ENCODE measurements around the gene ENTPD3.

The ENTPD3 gene

GRCh38 chr3:40369716-40370115 lies 17.3 kb upstream of the ENTPD3 start:
- Histone ChIP-seq H3K9ac (ENCODE audit: low read length in 5 of 5) (no peak overlapping the region), H3K9me3 (ENCODE audit: control insufficient read depth in 5 of 5, low read length in 5 of 5) (no peaks in the 10 kb centered on the region), H3K4me3 (ENCODE audit: low read depth in 1 of 5, low read length in 5 of 5) (no peak overlapping the region), H3K27ac (ENCODE audit: low read depth, low read length) (no peak overlapping the region), H3K27me3 (ENCODE audit: control insufficient read depth in 5 of 5, insufficient read depth in 4 of 5, low read length in 5 of 5) (no peaks in the 10 kb centered on the region), H3K36me3 (ENCODE audit: control insufficient read depth in 5 of 5, insufficient read depth in 5 of 5, low read length in 5 of 5) (no peaks in the 10 kb centered on the region), H3K4me1 (ENCODE audit: control insufficient read depth in 5 of 5, insufficient read depth in 5 of 5, low read length in 5 of 5) (peaks cover 0 to 12% (median 6%) of the 10 kb centered on the region in 5 donors)

DNA sequence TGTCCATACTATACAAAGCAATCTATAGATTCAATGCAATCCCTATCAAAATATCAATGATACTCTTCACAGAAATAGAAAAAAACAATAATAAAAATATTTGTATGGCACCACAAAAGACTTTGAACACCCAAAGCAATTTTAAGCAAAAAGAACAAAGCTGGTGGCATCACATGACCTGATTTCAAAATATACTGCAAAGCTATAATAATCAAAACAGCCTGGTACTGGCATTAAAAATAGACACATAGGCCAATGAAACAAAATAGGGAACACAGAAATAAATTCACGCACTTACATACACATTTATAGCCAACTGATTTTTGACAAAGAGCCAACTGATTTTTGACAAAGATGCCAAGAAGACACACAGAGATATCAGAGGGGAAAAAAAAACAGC lies 9.2 kb upstream of the ENTPD3 start:
- H3K4me1 ChIP-seq (ENCODE audit: control insufficient read depth in 5 of 5, insufficient read depth in 5 of 5, low read length in 5 of 5): no peaks in the 10 kb centered on the region
- no peaks in the 10 kb centered on the region for H3K36me3 ChIP-seq (ENCODE audit: control insufficient read depth in 5 of 5, insufficient read depth in 5 of 5, low read length in 5 of 5)
- no peak overlapping the region for H3K4me3 ChIP-seq (ENCODE audit: low read depth in 1 of 5, low read length in 5 of 5)
- H3K27ac ChIP-seq (ENCODE audit: low read depth, low read length): no peak overlapping the region
- no peaks in the 10 kb centered on the region for H3K27me3 ChIP-seq (ENCODE audit: control insufficient read depth in 5 of 5, insufficient read depth in 4 of 5, low read length in 5 of 5)
- peaks cover 0 to 6% (median 0%) of the 10 kb centered on the region in 5 donors for H3K9me3 ChIP-seq (ENCODE audit: control insufficient read depth in 5 of 5, low read length in 5 of 5)
- H3K9ac ChIP-seq (ENCODE audit: low read length in 5 of 5): no peak overlapping the region

- Histone ChIP-seq H3K36me3 (ENCODE audit: control insufficient read depth in 5 of 5, insufficient read depth in 5 of 5, low read length in 5 of 5) (no peaks in the 10 kb centered on the region), H3K4me3 (ENCODE audit: low read depth in 1 of 5, low read length in 5 of 5) (no peak overlapping the region), H3K27me3 (ENCODE audit: control insufficient read depth in 5 of 5, insufficient read depth in 4 of 5, low read length in 5 of 5) (no peaks in the 10 kb centered on the region), H3K9ac (ENCODE audit: low read length in 5 of 5) (no peak overlapping the region), H3K4me1 (ENCODE audit: control insufficient read depth in 5 of 5, insufficient read depth in 5 of 5, low read length in 5 of 5) (no peaks in the 10 kb centered on the region), H3K27ac (ENCODE audit: low read depth, low read length) (no peak overlapping the region), H3K9me3 (ENCODE audit: control insufficient read depth in 5 of 5, low read length in 5 of 5) (peaks cover 0 to 6% (median 0%) of the 10 kb centered on the region in 5 donors)
Measured at GRCh38 chr3:40379674-40380306, 7.2 kb upstream of the ENTPD3 start.

DNA sequence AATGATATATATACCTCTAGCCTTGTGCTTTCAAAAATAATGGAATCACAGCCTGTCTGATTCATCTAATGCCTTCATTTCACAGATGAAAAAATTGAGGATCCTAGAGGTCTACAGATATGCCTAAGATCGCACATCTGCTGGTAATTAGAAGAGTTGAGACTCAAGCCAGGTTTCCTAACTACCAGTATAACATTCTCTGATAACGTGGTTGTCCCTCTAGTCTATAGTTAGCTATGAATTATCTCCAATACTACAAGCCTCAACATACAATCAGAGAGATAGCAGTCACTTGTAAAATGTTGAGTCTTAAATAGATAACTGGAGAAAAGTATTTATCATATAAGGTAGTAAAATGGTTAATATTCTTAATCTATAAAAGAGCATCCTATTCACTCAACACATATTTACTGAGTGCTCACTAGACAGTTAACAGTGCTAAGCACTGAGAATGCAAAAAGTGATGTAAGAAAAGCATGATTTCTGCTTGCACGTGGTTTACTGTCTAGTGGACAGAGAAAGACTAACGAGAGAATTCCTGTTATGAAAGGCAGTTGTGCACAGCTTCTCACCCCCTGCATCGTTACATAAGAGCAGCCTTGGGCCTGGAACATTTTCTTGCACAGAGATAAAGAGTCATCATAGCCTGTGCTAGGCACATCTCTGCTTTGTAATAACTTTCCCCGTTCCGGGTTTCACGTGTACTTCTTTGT lies 4.9 kb upstream of the ENTPD3 start:
- peaks cover 0 to 6% (median 5%) of the 10 kb centered on the region in 5 donors for H3K4me1 ChIP-seq (ENCODE audit: control insufficient read depth in 5 of 5, insufficient read depth in 5 of 5, low read length in 5 of 5)
- H3K4me3 ChIP-seq (ENCODE audit: low read depth in 1 of 5, low read length in 5 of 5): no peak overlapping the region
- H3K27ac ChIP-seq (ENCODE audit: low read depth, low read length): no peak overlapping the region
- H3K9ac ChIP-seq (ENCODE audit: low read length in 5 of 5): no peak overlapping the region
- H3K36me3 ChIP-seq (ENCODE audit: control insufficient read depth in 5 of 5, insufficient read depth in 5 of 5, low read length in 5 of 5): no peaks in the 10 kb centered on the region
- peaks cover 0 to 6% (median 0%) of the 10 kb centered on the region in 5 donors for H3K9me3 ChIP-seq (ENCODE audit: control insufficient read depth in 5 of 5, low read length in 5 of 5)
- peaks cover 0 to 4% (median 0%) of the 10 kb centered on the region in 5 donors for H3K27me3 ChIP-seq (ENCODE audit: control insufficient read depth in 5 of 5, insufficient read depth in 4 of 5, low read length in 5 of 5)

DNA sequence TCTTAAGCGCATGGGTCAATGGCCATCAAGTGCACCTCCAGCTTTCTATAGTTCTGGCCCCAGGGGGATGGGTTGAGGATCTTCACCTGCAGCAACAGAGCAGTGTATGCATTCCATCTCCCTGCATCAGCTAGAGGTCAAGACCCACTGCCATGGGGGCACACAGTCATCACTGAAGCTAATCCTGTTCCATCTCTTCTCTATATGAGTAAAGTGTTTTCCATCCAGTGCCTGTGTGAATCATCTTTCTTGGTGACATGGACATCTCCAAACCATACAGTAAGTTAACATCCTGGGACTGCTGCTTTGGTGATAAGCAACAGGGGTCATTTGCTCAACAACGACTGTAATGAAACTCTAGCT lies 4.4 kb upstream of the ENTPD3 start:
- H3K27ac ChIP-seq (ENCODE audit: low read depth, low read length): no peak overlapping the region
- H3K9ac ChIP-seq (ENCODE audit: low read length in 5 of 5): no peak overlapping the region
- no peak overlapping the region for H3K4me3 ChIP-seq (ENCODE audit: low read depth in 1 of 5, low read length in 5 of 5)
- H3K4me1 ChIP-seq (ENCODE audit: control insufficient read depth in 5 of 5, insufficient read depth in 5 of 5, low read length in 5 of 5): peaks cover 0 to 10% (median 10%) of the 10 kb centered on the region in 5 donors
- H3K9me3 ChIP-seq (ENCODE audit: control insufficient read depth in 5 of 5, low read length in 5 of 5): peaks cover 0 to 6% (median 0%) of the 10 kb centered on the region in 5 donors
- H3K27me3 ChIP-seq (ENCODE audit: control insufficient read depth in 5 of 5, insufficient read depth in 4 of 5, low read length in 5 of 5): peaks cover 0 to 9% (median 0%) of the 10 kb centered on the region in 5 donors
- H3K36me3 ChIP-seq (ENCODE audit: control insufficient read depth in 5 of 5, insufficient read depth in 5 of 5, low read length in 5 of 5): no peaks in the 10 kb centered on the region

DNA sequence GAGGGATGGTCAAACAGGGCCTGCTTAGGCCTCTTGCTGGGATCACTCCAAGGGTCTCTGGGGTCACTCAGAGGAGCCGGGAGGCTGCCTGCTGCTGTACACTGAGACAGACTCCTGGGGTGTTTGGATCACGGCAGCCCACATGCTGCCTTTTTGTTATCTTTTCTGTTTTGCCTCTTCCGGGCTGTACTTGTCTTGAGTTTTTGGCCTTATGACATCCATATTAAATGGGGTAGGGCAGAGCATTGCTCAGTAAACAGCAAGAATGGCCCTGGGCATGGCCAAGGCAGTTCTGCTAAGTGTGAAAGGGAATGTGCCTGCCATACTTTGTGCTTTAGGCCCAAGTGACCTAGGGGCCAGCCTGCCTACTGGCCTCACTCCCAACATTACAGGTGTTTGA lies 771 bp upstream of the ENTPD3 start:
- peaks cover 0 to 4% (median 0%) of the 10 kb centered on the region in 5 donors for H3K36me3 ChIP-seq (ENCODE audit: control insufficient read depth in 5 of 5, insufficient read depth in 5 of 5, low read length in 5 of 5)
- H3K9ac ChIP-seq (ENCODE audit: low read length in 5 of 5): no peak overlapping the region
- no peak overlapping the region for H3K4me3 ChIP-seq (ENCODE audit: low read depth in 1 of 5, low read length in 5 of 5)
- peaks cover 0 to 9% (median 3%) of the 10 kb centered on the region in 5 donors for H3K27me3 ChIP-seq (ENCODE audit: control insufficient read depth in 5 of 5, insufficient read depth in 4 of 5, low read length in 5 of 5)
- no peak overlapping the region for H3K27ac ChIP-seq (ENCODE audit: low read depth, low read length)
- peaks cover 0 to 10% (median 10%) of the 10 kb centered on the region in 5 donors for H3K4me1 ChIP-seq (ENCODE audit: control insufficient read depth in 5 of 5, insufficient read depth in 5 of 5, low read length in 5 of 5)
- H3K9me3 ChIP-seq (ENCODE audit: control insufficient read depth in 5 of 5, low read length in 5 of 5): no peaks in the 10 kb centered on the region

GRCh38 chr3:40387895-40388254 lies 891 bp downstream of the ENTPD3 start:
- H3K27ac ChIP-seq (ENCODE audit: low read depth, low read length): no peak overlapping the region
- peaks cover 0 to 10% (median 10%) of the 10 kb centered on the region in 5 donors for H3K4me1 ChIP-seq (ENCODE audit: control insufficient read depth in 5 of 5, insufficient read depth in 5 of 5, low read length in 5 of 5)
- peaks cover 0 to 9% (median 3%) of the 10 kb centered on the region in 5 donors for H3K27me3 ChIP-seq (ENCODE audit: control insufficient read depth in 5 of 5, insufficient read depth in 4 of 5, low read length in 5 of 5)
- no peaks in the 10 kb centered on the region for H3K9me3 ChIP-seq (ENCODE audit: control insufficient read depth in 5 of 5, low read length in 5 of 5)
- H3K9ac ChIP-seq (ENCODE audit: low read length in 5 of 5): no peak overlapping the region
- H3K4me3 ChIP-seq (ENCODE audit: low read depth in 1 of 5, low read length in 5 of 5): no peak overlapping the region
- peaks cover 0 to 7% (median 5%) of the 10 kb centered on the region in 5 donors for H3K36me3 ChIP-seq (ENCODE audit: control insufficient read depth in 5 of 5, insufficient read depth in 5 of 5, low read length in 5 of 5)

- Histone ChIP-seq H3K9me3 (ENCODE audit: control insufficient read depth in 5 of 5, low read length in 5 of 5) (no peaks in the 10 kb centered on the region), H3K4me3 (ENCODE audit: low read depth in 1 of 5, low read length in 5 of 5) (no peak overlapping the region), H3K27me3 (ENCODE audit: control insufficient read depth in 5 of 5, insufficient read depth in 4 of 5, low read length in 5 of 5) (no peaks in the 10 kb centered on the region), H3K4me1 (ENCODE audit: control insufficient read depth in 5 of 5, insufficient read depth in 5 of 5, low read length in 5 of 5) (no peaks in the 10 kb centered on the region), H3K27ac (ENCODE audit: low read depth, low read length) (no peak overlapping the region), H3K36me3 (ENCODE audit: control insufficient read depth in 5 of 5, insufficient read depth in 5 of 5, low read length in 5 of 5) (peaks cover 0 to 6% (median 5%) of the 10 kb centered on the region in 5 donors), H3K9ac (ENCODE audit: low read length in 5 of 5) (no peak overlapping the region)
Measured at GRCh38 chr3:40396406-40396805, 9.4 kb downstream of the ENTPD3 start.

DNA sequence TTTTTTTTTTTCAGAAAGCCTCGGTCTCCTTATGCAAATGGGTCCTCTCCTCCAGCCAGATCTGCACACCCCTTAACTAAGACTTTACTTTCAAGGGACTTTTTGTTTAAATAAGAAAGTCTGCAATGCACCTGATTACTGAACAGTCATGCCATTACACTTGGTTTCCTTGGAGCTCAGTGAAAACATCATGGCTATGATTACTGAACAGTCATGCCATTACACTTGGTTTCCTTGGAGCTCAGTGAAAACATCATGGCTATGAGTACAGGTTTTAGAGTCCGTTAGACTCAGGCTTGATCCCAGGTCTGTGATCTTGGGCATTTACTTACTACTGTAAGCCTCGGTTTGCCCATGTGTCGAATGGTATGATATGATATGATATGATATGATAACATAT lies 10.1 kb downstream of the ENTPD3 start:
- no peaks in the 10 kb centered on the region for H3K9me3 ChIP-seq (ENCODE audit: control insufficient read depth in 5 of 5, low read length in 5 of 5)
- no peak overlapping the region for H3K4me3 ChIP-seq (ENCODE audit: low read depth in 1 of 5, low read length in 5 of 5)
- H3K36me3 ChIP-seq (ENCODE audit: control insufficient read depth in 5 of 5, insufficient read depth in 5 of 5, low read length in 5 of 5): peaks cover 0 to 2% (median under 1%) of the 10 kb centered on the region in 5 donors
- no peak overlapping the region for H3K9ac ChIP-seq (ENCODE audit: low read length in 5 of 5)
- H3K27ac ChIP-seq (ENCODE audit: low read depth, low read length): no peak overlapping the region
- H3K4me1 ChIP-seq (ENCODE audit: control insufficient read depth in 5 of 5, insufficient read depth in 5 of 5, low read length in 5 of 5): no peaks in the 10 kb centered on the region
- H3K27me3 ChIP-seq (ENCODE audit: control insufficient read depth in 5 of 5, insufficient read depth in 4 of 5, low read length in 5 of 5): no peaks in the 10 kb centered on the region

DNA sequence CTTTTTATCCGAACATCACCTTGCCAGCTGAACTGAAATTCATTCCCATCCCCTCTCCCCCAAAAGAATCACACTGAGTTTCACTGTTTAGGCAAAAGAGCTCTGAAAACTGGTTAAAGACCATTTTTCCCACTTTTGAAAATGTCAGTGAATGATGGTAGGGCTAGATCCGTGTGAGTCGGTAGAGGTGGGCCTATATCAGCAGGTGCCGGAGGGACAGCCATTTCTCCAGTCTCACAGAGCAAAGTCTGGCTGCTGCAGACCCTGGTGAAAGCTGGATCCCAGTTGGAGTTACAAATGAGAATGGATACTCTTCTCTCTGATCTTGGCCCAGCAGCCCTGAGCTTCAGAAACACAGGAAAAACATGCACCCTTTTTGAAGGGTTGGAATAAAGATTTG lies 10.9 kb downstream of the ENTPD3 start:
- Histone ChIP-seq H3K27ac (ENCODE audit: low read depth, low read length) (no peak overlapping the region), H3K4me1 (ENCODE audit: control insufficient read depth in 5 of 5, insufficient read depth in 5 of 5, low read length in 5 of 5) (no peaks in the 10 kb centered on the region), H3K9ac (ENCODE audit: low read length in 5 of 5) (no peak overlapping the region), H3K36me3 (ENCODE audit: control insufficient read depth in 5 of 5, insufficient read depth in 5 of 5, low read length in 5 of 5) (no peaks in the 10 kb centered on the region), H3K9me3 (ENCODE audit: control insufficient read depth in 5 of 5, low read length in 5 of 5) (no peaks in the 10 kb centered on the region), H3K27me3 (ENCODE audit: control insufficient read depth in 5 of 5, insufficient read depth in 4 of 5, low read length in 5 of 5) (no peaks in the 10 kb centered on the region), H3K4me3 (ENCODE audit: low read depth in 1 of 5, low read length in 5 of 5) (no peak overlapping the region)

All from subcutaneous abdominal adipose tissue (tissue), 5 donors.